NCI-H2029 (cell line): ENCODE measurements around the gene CETN3.

Experiments
- DNase-seq: peaks from one replicate; lab custom pipeline; 2025; lab: John Stamatoyannopoulos, UW

Gene CETN3

DNA sequence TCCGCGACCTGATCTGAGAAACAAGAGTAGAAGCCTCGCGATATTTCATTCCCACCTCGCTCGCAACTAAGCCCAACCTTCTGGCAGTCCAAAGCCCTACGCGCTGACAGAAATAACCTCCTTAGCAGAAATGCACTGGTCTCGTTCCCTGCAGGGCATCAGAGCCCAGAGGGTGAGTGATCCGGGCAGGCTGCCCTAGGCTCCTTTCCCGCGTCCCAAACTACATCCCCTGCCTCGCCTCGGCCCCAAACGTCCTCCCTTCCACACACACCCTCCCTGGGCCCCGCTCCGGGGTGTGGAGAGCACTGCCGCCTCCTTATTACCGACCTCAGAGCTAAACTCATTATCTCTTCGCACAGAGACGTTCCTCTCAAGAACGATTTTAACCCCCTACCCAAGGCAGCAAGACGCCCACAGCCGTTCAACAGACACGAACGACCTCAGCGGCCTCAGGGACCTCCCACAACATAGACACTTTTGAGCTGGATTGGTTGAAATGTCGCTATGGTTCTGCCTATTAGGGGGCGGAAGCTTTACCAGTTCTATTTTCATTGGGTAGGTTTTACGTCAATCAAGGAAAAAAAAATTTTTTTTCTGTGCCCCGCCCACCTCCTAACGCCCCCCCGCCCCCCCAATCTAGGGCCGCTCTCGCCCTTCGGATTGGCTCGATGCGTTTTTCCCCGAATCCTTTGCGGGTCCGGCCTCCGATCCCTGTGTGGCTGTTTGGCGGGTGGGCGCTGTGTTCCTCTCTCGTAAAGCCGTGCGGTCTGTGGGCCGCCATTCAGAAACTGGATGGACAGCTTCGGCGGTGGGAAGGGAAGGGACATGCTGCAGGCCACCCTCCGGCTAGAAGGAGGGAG is at the start of gene CETN3:
CETN3 (minus strand) TSS at position 439 of the 860 bp plus-strand sequence; CDS start at position 344, 95 bp downstream.
- peak; percentile 99 for DNase-seq

DNA sequence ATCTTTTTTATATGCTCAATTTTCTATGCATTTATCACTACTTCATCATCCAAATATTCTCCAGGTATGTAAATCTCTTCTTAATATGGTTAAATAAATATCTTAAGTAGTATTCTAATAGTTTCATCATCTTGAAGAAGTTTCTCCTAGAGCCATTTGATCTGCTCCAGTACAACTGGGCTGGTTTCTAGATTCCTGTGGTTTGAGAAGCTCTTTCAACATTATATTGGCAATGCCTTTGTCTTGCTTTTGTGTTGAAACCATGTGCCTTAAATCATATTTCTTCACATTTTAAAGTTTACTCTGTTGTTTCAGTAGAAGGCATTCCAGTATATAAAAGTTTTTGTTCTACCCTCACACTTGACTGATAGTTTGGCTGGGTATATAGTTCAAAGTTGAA is 37.4 kb upstream of the CETN3 start:
- DNase-seq, result no peak

DNA sequence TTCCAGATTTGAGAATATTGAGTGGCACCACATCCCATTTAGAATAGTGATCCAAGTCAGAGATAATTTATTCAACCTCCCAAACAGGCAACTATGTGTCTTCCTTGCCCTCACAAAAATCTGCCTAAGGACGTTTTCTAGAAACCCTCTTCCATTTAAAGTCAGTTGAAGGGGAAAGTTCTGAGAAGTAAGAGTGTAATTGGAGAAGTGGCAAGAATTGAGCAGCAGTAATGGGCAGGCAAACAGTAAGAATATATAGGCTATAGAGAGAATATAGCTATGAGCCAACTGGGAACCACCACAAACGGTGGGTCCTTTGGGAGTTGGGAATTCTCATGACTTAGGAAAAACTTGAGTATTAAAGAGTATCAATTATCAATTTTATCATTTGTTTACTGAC is 31.1 kb upstream of the CETN3 start:
- DNase-seq, result no peak

DNA sequence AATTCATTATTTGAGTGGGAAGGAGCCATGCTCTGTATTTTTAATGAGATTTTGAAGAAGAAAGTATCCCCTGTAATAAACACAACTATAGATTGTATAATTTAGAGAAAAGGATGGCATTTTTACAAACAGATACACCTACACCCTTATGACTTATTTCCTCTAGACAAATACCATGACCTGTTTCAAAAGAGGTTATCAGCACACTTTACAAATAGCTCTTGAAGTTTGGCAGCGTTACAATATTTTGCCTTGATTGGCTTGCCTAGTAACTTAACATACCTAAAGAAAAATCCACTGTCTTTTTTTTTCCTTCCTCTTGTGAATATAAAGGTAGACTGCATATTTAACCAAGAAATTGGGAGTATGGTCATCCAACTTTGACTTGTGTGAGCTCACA is 28.5 kb upstream of the CETN3 start:
- peak; percentile 47 for DNase-seq

DNA sequence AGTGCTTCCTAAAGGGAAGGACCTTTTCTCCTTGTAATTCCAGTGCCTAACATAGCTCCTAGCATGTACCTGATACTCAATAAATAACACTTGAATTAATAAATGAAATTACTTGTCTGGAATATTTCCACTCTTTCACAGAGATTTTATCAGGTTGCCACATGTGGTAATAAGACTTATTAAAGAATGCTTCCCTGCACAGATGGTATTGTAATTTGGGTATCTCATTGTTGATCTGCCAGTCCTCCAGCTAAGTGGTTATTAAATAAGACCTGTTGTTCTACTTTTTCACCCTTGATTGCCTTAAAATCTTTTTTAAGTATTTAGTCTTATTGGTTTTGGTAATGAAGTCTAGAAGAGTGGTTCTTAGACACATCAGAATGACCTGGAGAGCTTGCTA is 28.1 kb upstream of the CETN3 start:
- DNase-seq, result no peak

DNA sequence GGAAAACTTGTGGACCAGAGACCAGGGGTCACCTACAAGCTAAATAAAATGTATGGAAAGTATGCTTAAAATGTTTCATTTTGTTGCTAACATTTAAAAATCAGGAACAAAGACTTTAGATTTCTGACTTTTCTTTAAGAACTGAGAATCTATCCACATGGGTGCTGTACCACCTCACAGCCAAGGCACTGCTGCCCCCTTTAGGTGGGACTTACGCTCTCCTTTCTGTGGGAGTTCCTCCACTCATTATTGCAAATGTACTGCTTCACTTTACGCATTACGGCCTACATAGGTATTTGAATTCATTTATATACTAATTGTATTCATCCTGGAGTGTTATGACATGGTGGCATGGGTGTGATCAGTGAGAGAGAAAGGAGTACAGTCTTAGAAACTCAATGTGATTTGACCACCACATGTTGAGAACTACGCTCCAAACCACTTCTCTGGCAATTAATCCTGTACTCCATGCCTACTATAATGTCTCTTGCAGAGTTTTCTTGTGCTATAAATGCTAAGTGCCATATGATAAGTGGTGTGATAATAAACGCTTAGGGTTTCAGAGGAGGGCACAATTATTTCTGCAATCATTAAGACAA is 24.7 kb upstream of the CETN3 start:
- DNase-seq, result no peak

DNA sequence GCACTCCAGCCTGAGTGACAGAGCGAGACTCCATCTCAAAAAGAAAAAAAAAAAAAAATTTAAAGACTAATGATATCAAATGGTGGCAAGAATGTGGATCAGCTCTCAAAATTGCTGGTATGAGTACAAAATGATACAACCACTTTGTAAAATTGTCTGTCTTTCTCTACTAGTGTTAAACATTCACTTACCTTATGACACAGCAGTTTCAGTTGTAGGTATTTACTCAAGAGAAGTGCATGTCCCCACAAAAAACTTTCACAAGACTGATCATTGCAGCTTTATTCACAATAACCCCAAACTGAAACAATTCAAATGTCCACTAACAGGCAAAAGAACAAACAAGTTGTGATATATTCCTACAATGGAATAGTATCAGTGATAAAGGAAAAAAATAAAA is 14.7 kb upstream of the CETN3 start:
- no peak for DNase-seq

DNA sequence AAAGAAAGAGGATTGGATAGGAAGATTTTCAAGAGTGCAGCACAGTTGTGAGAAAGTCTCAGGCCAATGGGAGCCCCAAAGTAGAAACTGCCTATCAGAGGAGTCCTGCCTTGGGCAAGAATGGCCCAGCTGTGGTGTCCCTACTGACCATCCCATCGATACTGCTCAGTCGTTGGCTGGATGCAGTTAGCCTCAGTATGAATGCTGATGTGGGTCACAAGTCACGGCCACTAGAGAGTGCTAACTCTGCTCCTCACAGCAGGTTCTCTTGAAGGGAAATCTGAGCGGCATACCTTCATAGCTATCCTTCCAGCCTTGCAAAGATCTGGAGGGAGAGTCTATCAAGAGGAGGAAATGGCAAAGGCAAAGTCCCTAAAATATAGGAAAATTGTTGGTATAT is 11.6 kb upstream of the CETN3 start:
- DNase-seq, result no peak

DNA sequence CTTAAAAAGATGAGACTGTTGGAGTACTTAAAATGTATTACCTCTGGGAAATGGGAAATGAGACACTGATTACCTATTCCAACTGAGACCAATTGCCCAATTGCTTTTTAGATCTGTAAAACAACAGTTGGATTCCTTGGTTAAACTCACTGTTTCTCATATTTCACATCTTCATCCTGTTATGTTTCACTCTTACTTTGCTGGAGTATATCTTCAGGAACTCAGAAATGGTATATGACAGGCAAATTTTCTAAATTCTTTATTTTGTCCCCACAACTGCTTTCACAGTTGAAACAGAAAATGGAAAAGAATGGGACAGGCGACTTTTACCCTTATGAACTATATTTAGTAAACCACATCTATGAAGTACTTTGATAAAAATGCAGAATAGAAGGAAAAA is 8.7 kb upstream of the CETN3 start:
- no peak for DNase-seq

DNA sequence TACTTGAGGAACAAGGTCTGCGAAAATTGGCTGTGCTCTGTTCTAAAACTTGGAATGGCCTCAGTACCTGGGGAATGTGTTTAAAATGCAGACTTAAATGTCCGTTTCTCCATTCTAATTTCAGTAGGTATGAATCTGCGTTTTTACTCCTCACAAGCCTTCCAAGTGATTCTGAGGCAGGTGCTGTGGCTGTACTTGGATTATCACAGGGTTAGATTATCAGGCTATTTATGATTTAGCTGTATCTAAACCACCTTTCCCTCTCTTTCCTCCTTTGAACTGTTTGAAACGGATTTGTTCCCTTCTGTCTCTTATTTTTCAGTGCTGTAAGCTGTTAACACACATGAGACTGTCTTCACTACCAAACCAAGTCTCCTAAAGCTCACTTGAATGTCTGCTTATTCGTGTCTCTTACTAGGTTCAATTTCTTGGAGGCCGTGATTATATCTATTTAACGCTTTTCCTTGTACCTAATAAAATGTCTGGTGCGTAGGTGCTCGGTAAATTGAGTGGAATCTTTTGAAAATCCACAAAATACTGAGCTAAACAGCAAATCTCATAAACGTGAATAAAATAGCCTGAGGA is 714 bp upstream of the CETN3 start:
- DNase-seq, result no peak

DNA sequence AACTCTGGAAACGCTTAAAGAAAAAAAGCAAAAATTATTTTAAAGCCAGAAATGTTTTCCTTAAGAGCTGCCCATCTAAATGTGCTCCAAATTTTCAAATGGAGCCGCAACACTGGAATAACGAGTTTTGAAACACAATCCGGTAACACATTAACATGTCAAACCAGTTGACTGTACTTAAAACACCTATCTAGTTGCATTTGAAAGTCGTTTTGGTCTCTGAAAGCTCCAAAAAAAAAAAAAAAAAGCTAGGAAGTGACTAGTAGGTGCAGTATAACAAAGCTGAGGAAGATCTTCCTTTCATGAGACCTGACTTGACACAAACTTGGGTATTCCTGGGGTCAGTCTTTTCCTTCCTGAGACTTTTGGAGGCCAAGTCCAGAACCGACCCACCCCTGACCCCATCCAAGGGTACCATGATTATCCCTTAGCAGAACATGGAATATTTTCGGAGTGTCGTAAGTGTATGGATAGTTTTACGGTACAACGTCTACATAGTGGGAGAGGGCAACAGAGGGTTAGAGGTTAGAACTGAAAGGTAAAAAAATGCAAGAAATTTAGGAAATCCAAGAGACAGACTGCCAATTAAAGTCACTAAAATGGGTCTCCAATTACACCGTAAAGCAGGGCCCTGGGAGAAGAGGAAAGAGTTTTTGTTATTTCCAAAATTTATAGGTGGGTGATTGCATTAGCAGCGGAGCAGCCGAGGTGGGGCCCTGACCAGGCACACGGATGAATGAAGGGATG is 812 bp downstream of the CETN3 start:
- no peak for DNase-seq

DNA sequence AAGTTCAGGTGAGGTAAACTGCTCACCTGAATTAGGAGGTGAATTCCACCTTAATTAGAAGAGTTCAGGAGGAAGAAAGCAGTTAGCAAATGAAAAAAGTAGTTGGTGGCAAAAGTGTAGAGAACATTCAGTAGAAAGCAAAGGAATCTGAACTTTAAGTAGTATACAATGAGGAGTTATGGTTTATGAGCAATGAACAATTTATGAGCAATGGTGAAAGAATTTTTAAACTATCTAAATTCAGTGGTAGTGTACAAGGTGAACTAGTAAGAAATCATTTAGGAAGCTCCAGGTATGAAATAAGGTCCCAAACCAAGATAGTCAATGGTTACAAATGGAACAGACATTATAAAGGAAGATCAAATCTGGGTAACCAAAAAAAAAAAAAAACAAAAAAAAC is 3.1 kb downstream of the CETN3 start:
- no peak for DNase-seq

DNA sequence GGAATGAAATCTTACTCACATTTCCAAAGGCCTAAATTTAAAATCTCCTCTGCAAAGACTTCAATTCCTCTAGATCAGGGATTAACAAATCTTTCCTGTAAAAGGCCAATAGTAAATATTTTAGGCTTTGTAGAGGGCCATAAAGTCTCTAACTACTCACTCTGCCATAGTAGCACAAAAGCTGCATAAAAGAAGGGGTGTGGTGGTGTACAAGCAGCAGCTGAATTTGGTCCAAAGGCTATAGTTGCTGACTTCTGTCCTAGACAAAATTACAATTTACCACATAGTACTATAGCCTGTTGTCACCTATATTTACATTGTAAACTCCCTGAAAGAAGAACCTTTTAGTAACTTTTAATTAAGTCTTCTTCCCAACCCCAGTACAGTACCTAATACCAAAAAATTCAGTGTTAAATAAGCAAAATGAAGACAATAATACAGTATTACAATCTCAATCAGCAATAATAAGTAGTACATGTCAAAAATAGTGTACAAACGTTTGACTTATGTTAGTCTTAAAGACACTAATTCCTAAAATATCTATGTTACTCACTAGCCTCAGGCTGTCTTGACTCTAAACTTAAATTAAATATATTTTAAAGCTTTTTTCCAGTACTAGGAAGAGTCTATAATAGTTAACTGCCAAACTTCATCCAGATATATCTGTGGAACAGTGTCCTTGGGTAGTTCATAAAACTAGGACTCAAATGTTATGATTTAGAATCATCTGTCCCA is 6.9 kb downstream of the CETN3 start:
- no peak for DNase-seq

DNA sequence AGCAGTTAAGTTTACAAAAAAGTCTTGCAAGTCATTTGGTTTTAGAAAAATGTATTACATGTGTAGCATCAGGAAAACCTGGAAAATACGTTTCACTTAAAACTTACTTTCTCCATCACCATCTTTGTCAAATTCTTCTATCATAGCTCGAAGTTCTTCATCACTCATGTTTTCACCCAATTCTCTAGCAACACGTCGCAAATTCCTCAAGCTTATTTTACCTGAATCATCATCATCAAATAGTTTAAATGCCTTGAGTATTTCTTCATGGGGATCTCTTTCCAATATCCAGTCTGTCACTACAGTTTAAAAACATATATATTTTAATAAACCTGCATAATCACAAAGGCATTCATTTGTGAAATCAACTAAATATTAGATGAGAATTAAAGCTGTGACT is 10.3 kb downstream of the CETN3 start:
- DNase-seq, result no peak

DNA sequence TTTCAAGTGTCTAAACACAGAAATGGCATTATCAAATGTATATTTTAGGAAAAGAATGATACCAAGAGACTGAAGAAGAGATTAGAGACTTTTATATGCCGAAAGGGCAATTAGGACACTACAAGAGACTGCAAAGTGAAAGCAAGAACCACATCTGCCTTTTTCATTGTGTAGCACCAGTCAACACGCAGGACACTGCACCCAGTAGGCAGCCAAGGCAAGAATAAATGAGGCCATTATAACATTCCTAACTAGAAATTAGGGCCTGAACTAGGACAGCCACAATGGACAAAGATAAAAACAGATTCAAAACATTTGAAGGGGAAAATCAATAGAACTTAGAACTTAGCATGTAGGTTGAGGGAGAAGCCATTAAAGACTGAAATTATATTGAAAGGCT is 10.8 kb downstream of the CETN3 start:
- no peak for DNase-seq

DNA sequence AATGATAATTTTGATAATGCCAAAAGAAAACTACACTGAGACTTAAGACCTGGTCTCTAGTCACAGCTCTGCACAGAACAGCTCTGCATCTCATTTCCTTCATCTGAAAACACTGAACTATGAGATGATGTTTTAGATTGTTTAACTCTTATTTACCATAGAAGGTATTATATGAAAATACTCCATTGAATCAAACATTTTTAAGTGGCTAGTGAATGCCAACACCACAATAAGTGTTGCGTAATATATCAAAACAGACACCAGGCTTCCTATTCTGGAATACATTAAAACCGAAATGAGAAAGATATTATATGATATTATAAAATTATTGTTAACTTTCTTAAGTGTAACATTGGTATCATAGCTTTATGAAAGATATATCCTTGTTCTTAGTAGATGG is 14.6 kb downstream of the CETN3 start:
- DNase-seq, result no peak

DNA sequence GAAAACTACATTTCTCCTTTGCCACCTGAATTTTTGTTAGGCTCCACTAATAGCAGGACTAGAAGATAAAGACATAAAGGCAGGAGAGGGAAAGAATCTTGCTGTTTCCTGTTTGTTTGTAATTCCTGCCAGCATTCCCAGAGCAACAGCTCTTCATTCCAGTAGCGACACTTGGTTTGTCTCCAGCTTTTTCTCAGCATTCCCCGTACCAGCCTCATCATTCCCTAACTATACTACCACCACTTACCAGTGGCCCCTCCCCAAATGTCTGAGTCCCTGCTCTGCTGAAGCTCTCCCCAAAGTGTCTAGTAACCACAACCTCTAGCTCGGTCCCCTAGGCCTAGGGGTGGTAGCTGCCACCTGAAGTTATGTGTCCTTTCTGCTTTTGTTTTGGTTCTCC is 18.6 kb downstream of the CETN3 start:
- no peak for DNase-seq

DNA sequence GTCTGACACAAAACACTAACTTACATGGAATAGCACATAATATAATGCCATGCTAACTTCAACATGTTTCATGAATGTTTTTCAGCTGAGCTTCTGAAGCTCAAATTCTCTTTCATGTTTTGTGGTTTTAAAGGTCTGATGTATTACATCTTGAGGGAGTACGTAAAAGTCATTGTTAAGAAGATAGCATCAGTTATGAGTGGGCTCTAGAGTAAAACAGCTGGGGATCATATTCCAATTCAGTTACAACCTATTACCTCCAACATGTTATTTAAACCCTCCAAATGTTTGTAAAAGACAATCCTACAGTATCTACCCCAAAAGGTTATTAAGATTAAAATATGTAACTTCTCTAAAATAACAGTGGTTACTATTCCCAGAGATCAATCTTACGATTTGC is 19.2 kb downstream of the CETN3 start:
- no peak for DNase-seq

DNA sequence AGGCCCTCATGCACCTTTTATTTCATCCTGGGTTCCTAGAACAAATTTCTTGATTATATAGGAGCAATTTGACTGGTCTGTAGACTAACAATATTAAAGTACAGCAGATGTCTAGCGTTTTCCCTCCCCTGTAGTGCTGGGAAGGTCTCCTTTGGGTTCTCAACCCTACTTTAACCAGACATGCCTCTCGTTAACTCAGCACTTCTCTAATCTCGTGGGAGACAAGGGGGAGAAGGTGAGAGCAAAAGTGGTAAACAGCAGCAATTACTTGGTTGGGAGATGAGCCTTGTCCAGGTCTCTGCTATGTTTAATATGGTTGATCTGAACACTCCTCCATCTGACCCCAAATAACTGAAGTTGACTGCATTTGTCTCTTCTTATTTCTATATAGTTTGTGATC is 22.0 kb downstream of the CETN3 start:
- DNase-seq, result no peak

DNA sequence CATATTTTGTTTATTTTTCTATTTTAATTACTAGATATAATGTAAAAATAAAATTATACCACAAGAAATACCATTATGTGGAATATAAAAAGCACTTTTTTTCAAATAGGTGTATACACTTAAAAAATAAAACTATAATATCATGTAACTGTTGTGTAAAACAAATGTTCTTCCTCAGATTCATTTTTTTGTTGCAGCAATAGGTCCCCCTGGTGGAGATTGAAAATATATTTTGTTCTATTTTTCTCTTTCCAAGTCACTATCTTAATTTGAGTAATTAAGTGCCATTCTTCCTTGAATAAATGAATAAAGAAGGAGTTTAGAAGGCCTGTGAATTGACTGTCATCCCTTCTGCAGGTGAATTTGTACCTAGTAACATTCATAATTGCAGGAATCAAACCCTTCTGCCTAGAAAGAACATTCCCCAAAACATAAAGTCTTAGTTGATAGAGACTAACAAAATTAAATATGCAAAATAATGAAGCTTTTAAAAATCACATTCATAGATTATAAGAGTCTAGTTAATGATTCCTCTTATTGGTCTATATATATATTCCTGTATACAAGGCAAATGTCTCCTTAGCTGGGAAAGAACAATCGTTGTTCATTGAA is 23.4 kb downstream of the CETN3 start:
- no peak for DNase-seq

DNA sequence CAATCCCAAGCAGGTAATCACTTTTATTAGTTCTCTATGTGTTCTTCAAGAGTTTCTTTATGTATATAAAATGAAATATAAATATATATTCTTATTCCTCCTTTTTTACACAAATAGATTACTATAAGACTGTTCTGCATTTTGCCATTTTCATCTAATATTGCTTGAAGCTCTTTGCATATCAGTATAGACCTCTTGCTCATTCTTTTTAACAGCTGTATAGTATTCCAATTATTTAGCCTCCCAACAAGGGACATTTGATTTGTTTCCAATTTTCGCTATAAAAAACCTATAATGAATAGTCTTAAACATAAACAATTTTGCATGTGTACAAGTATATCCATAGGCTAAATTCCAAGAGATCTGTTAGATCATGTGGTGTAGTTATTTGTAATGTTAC is 25.2 kb downstream of the CETN3 start:
- DNase-seq, result no peak

DNA sequence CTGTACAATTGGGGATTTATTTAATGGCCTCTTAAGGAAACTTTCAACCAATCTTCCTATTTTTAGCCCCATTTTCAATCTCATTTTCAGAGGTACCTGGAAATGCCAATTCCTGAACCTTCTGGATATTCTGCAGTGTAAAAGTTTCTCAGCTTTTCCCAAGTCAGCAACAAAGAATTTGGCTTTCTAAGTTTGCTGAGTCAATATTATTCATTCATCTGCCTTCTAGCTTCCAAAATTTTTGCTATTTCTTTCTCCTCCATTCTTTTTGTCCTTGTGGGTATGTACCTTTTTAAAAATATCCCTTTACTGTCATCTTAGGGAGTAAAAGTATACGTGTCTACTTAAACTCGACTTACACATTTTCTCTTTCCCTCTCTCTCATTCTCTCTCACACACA is 25.7 kb downstream of the CETN3 start:
- DNase-seq, result no peak
